Mucosa of descending colon (tissue), 3 donors: ENCODE data around the gene CNKSR1. TPM values are rescaled to one million over a fixed set of nuclear protein-coding genes. Genes with fewer than 3 reads are reported as not detected.

Experiments
- ATAC-seq: fragments of 200-7000 bp; cut with Tn5 transposase; one replicate; pipeline ENCODE4 v1.9.1; 2020; ENCODE audit warnings: mild to moderate bottlenecking, moderate library complexity
- DNase-seq, 3 donors: peaks; one replicate each; pipeline ENCODE4 v3.0.0-alpha.2; 2020
- H3K36me3 ChIP-seq: fragments of 200-600 bp; one replicate; pipeline ENCODE4 v1.8.0; 2021; ENCODE audit warnings: low read depth, mild to moderate bottlenecking
- H3K4me1 ChIP-seq: fragments of 200-600 bp; one replicate; pipeline ENCODE4 v1.8.0; 2021; ENCODE audit warnings: low read depth, mild to moderate bottlenecking
- H3K4me3 ChIP-seq: fragments of 200-600 bp; one replicate; pipeline ENCODE4 v1.8.0; 2021; ENCODE audit warnings: mild to moderate bottlenecking
- H3K9me3 ChIP-seq: fragments of 200-600 bp; one replicate; pipeline ENCODE4 v1.8.0; 2021; ENCODE audit warnings: mild to moderate bottlenecking
- CTCF ChIP-seq: fragments of 200-600 bp; IDR thresholded peaks from one replicate; pipeline ENCODE4 v1.8.0; 2022; ENCODE audit warnings: antibody characterized with exemption, mild to moderate bottlenecking
- intact Hi-C, 2 donors: fragments of 100-400 bp; cut with DNase I in 1 of 2; cut with micrococcal nuclease in 1 of 2; formaldehyde crosslinking; loops; one replicate each; pipeline versions ENCODE4 v1.11.0 to v1.11.1; 2022; cut with DNase I, micrococcal nuclease
- total RNA-seq, 3 donors: library from RNA; stranded (reverse); fragmentation: NEBNext Ultra II Directional in 2 of 3; extraction: Animal tissue kit (Norgen Biotek cat#: 25700) in 2 of 3; gene quantifications; one replicate each; pipeline versions ENCODE4 v1.2.1 to v1.2.4, GENCODE V29; 2021 to 2023
- donor health status: DM: no; HTN: no; CAD: no; lungs with moderate emphysema.
- donor health status: DM: no; HTN: no; CAD: no.
- donor health status: DM: no; HTN: yes; CAD: no.

CNKSR1 gene
- total RNA-seq, 3 donors from 2014 or later = 19.6 to 65.7 (median 38.6) TPM

DNA sequence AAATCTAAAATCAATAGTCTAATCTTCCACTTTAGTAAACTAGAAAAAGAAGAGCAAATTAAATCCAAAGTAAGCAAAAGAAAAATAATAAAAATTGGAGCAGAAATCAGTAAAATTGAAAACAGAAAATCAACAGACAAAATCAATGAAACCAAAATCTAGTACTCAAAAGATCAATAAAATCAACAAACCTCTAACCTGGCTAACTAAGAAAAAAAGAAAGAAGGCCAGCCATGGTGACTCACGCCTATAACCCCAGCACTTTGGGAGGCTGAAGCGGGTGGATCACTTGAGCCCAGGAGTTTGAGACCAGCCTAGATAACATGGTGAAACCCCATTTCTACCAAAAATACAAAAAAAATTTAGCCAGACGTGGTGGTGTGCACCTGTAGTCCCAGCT lies 42.8 kb upstream of the CNKSR1 start:
- Histone ChIP-seq H3K36me3 (no peaks in the 10 kb centered on the region), H3K4me3 (no peak overlapping the region), H3K9me3 (no peaks in the 10 kb centered on the region), H3K4me1 (no peaks in the 10 kb centered on the region)
- no peak for TF ChIP-seq CTCF
- ATAC-seq (no peak), DNase-seq (no peak)
- intact Hi-C loops = no loop called here

- DNase-seq (no peak), ATAC-seq (no peak)
- intact Hi-C loops = no loop called here
- H3K36me3 ChIP-seq = no peaks in the 10 kb centered on the region
- no peak for TF ChIP-seq CTCF
- H3K4me3 ChIP-seq = no peak overlapping the region
- no peaks in the 10 kb centered on the region for H3K9me3 ChIP-seq
- H3K4me1 ChIP-seq = no peaks in the 10 kb centered on the region
These were observed 38.2 kb upstream of the CNKSR1 start for GRCh38 chr1:26138974-26139558.

DNA sequence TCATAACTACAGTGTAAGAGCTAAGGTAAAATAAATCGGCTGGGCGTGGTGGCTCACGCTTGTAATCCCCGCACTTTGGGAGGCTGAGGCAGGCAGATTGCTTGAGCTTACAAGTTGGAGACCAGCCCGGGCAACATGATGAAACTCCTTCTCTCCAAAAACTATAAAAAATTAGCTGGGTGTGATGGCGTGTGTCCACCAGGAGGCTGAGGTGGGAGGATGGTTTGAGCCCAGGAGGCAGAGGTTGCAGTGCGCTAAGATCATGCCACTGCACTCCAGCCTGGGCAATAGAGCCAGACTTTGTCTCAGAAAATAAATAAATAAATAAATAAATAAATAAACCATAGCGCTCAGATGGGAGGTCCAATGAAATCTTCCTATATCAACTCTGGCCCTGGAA lies 35.1 kb upstream of the CNKSR1 start:
- H3K4me3 ChIP-seq = no peak overlapping the region
- no peaks in the 10 kb centered on the region for H3K9me3 ChIP-seq
- TF ChIP-seq CTCF = no peak
- H3K4me1 ChIP-seq = no peaks in the 10 kb centered on the region
- intact Hi-C loops = loop anchor here in 1 of 2 donors (10.0 kb wide), 1 partner anchor 107 kb away; no protein-coding TSS in a partner anchor
- H3K36me3 ChIP-seq = no peaks in the 10 kb centered on the region
- ATAC-seq (no peak), DNase-seq (no peak)

GRCh38 chr1:26145041-26145959 lies 32.0 kb upstream of the CNKSR1 start:
- DNase-seq (peak in 2 of 3 donors; percentile 75 to 94), ATAC-seq (peak; percentile 97)
- Histone ChIP-seq H3K9me3 (no peaks in the 10 kb centered on the region), H3K4me1 (no peaks in the 10 kb centered on the region), H3K36me3 (no peaks in the 10 kb centered on the region), H3K4me3 (no peak overlapping the region)
- peak; percentile 47 for TF ChIP-seq CTCF
- intact Hi-C loops = loop anchor here (2.0 to 10.0 kb wide), 3 partner anchors 38 to 110 kb away; no protein-coding TSS in a partner anchor

DNA sequence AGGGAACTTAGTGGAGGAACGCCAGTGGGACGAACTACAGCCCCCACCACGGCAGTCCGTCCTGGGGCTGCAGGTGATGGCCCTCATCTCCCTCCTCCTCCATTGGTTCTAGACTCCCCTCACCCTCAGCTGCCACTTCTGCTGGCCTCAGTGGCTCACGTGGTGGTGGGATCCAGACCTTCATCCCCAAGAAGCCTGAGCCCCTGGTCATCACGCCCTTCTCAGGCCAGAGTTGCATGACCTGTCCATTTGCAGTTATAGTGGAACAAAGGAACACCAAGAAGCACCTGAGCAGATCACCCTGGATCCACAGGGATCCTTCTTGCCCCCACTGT lies 31.4 kb upstream of the CNKSR1 start:
- Histone ChIP-seq H3K4me1 (no peaks in the 10 kb centered on the region), H3K4me3 (no peak overlapping the region), H3K9me3 (no peaks in the 10 kb centered on the region), H3K36me3 (no peaks in the 10 kb centered on the region)
- TF ChIP-seq CTCF = no peak
- ATAC-seq (no peak), DNase-seq (no peak)
- intact Hi-C loops = loop anchor here (2.0 to 10.0 kb wide), 3 partner anchors 39 to 111 kb away; no protein-coding TSS in a partner anchor
